Prostate gland (tissue), 2 donors: ENCODE data around the gene TAGAP. TPM values are rescaled to one million over a fixed set of nuclear protein-coding genes. Genes with fewer than 3 reads are reported as not detected.

Experiments used
- DNase-seq: peaks from one replicate; pipeline ENCODE4 v3.0.0-alpha.2; 2019; ENCODE audit warnings: low spot score
- H3K27ac ChIP-seq, 2 donors: fragments of 200-600 bp; sonication (generic); 2 replicates each; pipeline ENCODE4 v1.5.1; 2017 to 2019
- H3K27me3 ChIP-seq: fragments of 200-600 bp; sonication (generic); replicated peaks from 2 replicates; pipeline ENCODE4 v1.5.1; 2019; ENCODE audit not compliant: insufficient read depth
- H3K36me3 ChIP-seq, 2 donors: fragments of 200-600 bp; sonication (generic); 1 replicate in 1 of 2; 2 replicates in 1 of 2; pipeline versions ENCODE4 v1.5.1 to v1.8.1; 2017 to 2019
- H3K4me1 ChIP-seq: fragments of 200-600 bp; sonication (generic); replicated peaks from 2 replicates; pipeline ENCODE4 v1.5.1; 2019
- H3K4me3 ChIP-seq, 2 donors: fragments of 200-600 bp; sonication (generic); 2 replicates each; pipeline ENCODE4 v1.5.1; 2017 to 2019
- H3K9me3 ChIP-seq: fragments of 200-600 bp; sonication (generic); 2 replicates; pipeline ENCODE4 v1.5.1; 2017
- CTCF ChIP-seq, 4 experiments: fragments of 200-600 bp in 2 of 4; fragments of 450-650 bp in 2 of 4; sonication (generic) in 2 of 4; IDR thresholded peaks; 1 replicate in 3 of 4; 2 replicates in 1 of 4; pipeline ENCODE4 v1.5.1; 2016 to 2019; ENCODE audit warnings: antibody characterized with exemption in 4 of 4, mild to moderate bottlenecking in 2 of 4, moderate library complexity in 2 of 4
- POLR2A ChIP-seq: fragments of 450-650 bp; IDR thresholded peaks from one replicate; pipeline ENCODE4 v1.6.1; 2016; ENCODE audit warnings: antibody characterized with exemption, mild to moderate bottlenecking
- POLR2AphosphoS5 ChIP-seq: sonication (generic); formaldehyde crosslinking; IDR thresholded peaks from one replicate; pipeline ENCODE4 v1.6.1; 2017; ENCODE audit warnings: antibody characterized with exemption
- WGBS: methylation state at CpG from one replicate; pipeline ENCODE4 v1.1.5; 2018; 5-methylcytosine and 5-hydroxymethylcytosine counted together
- intact Hi-C: fragments of 100-400 bp; cut with DNase I; formaldehyde crosslinking; loops from one replicate; pipeline ENCODE4 v1.14.2; 2022
- total RNA-seq, 2 donors: library from RNA; depleted of rRNA; stranded (reverse); fragments of >200 nt; gene quantifications; one replicate each; pipeline ENCODE4 v1.1.0, GENCODE V29; 2016

The TAGAP gene
- total RNA-seq, 2 donors from 2014 or later = 2.6 to 4.8 TPM

GRCh38 chr6:159083146-159083545, 38.4 kb upstream of the TAGAP start:
- Histone ChIP-seq H3K36me3 (no peaks in the 10 kb centered on the region), H3K27ac (no peak overlapping the region), H3K4me1 (no peaks in the 10 kb centered on the region), H3K9me3 (no peaks in the 10 kb centered on the region), H3K4me3 (no peak overlapping the region), H3K27me3 (no peaks in the 10 kb centered on the region)
- TF ChIP-seq CTCF (IDR thresholded peaks at IDR 0.05) = no peak
- TF ChIP-seq POLR2A = no peak
- no peak for TF ChIP-seq POLR2AphosphoS5
- intact Hi-C loops = no loop called here
- 88% methylated on average over 2 of the region's 2 CpGs for WGBS
- DNase-seq = no peak

GRCh38 chr6:159082039-159082815, 37.4 kb upstream of the TAGAP start:
- intact Hi-C loops = no loop called here
- no peak for DNase-seq
- Histone ChIP-seq H3K27me3 (no peaks in the 10 kb centered on the region), H3K27ac (no peak overlapping the region), H3K36me3 (no peaks in the 10 kb centered on the region), H3K4me3 (no peak overlapping the region), H3K4me1 (no peaks in the 10 kb centered on the region), H3K9me3 (no peaks in the 10 kb centered on the region)
- 80% methylated on average over 7 of the region's 7 CpGs for WGBS
- TF ChIP-seq CTCF (IDR thresholded peaks at IDR 0.05) (no peak), POLR2A (no peak), POLR2AphosphoS5 (no peak)

- TF ChIP-seq POLR2A (no peak), CTCF (IDR thresholded peaks at IDR 0.05) (no peak), POLR2AphosphoS5 (no peak)
- no peaks in the 10 kb centered on the region for H3K9me3 ChIP-seq
- no peaks in the 10 kb centered on the region for H3K27me3 ChIP-seq
- H3K4me3 ChIP-seq = no peak overlapping the region
- 50% methylated on average over 4 of the region's 4 CpGs for WGBS
- DNase-seq = no peak
- H3K36me3 ChIP-seq = no peaks in the 10 kb centered on the region
- no peaks in the 10 kb centered on the region for H3K4me1 ChIP-seq
- no peak overlapping the region for H3K27ac ChIP-seq
- intact Hi-C loops = no loop called here
These were observed 35.6 kb upstream of the TAGAP start for GRCh38 chr6:159080217-159080976.

GRCh38 chr6:159079367-159079766, 34.6 kb upstream of the TAGAP start:
- Histone ChIP-seq H3K4me3 (no peak overlapping the region), H3K27ac (no peak overlapping the region), H3K36me3 (no peaks in the 10 kb centered on the region), H3K9me3 (no peaks in the 10 kb centered on the region), H3K27me3 (no peaks in the 10 kb centered on the region), H3K4me1 (no peaks in the 10 kb centered on the region)
- TF ChIP-seq CTCF (IDR thresholded peaks at IDR 0.05) (no peak), POLR2AphosphoS5 (no peak), POLR2A (no peak)
- intact Hi-C loops = no loop called here
- DNase-seq = no peak
- 39% methylated on average over 3 of the region's 3 CpGs for WGBS
